K562 (cell line): ENCODE results near the gene NXN. TPM values are rescaled to one million over a fixed set of nuclear protein-coding genes. Genes with fewer than 3 reads are reported as not detected.

Experiments
- CBFA2T3 ChIP-seq: fragments of 450-650 bp; IDR thresholded peaks from 2 replicates; pipeline ENCODE4 v1.6.1; 2017
- ELF4 ChIP-seq: fragments of 450-650 bp; formaldehyde crosslinking; IDR thresholded peaks from 2 replicates; pipeline ENCODE4 v1.4.0; 2022; ENCODE audit warnings: missing genetic modification characterization
- IFI16 ChIP-seq: fragments of 250-450 bp; sonication (Bioruptor Pico); IDR thresholded peaks from 2 replicates; pipeline ENCODE4 v2.1.2; 2022; ENCODE audit warnings: mild to moderate bottlenecking, inconsistent platforms
- JUND ChIP-seq, 2 experiments: IDR thresholded peaks; 2 replicates in 1 of 2; 3 replicates in 1 of 2; pipeline ENCODE4 v1.6.1; 2011; ENCODE audit warnings: borderline replicate concordance in 2 of 2, low read depth in 2 of 2, low read length in 2 of 2, improper control_type of control experiment in 1 of 2, missing biosample characterization in 1 of 2, missing genetic modification characterization in 1 of 2, missing genetic modification reagents in 1 of 2
- MBD2 ChIP-seq: sonication (generic); IDR thresholded peaks from 2 replicates; pipeline ENCODE4 v1.6.1; 2016; ENCODE audit warnings: low read depth, borderline replicate concordance
- MECOM ChIP-seq: fragments of 250-450 bp; sonication (Bioruptor Pico); IDR thresholded peaks from 2 replicates; pipeline ENCODE4 v1.8.0; 2022; ENCODE audit warnings: inconsistent platforms
- MGA ChIP-seq: fragments of 450-650 bp; IDR thresholded peaks from 2 replicates; pipeline ENCODE4 v1.6.1; 2016; ENCODE audit warnings: mild to moderate bottlenecking, moderate library complexity
- MYNN ChIP-seq, 2 experiments: sonication (generic); formaldehyde crosslinking in 1 of 2; IDR thresholded peaks; 2 replicates each; pipeline versions ENCODE4 v1.5.0 to v1.6.1; 2016 to 2020; ENCODE audit warnings: antibody characterized with exemption in 1 of 2, missing genetic modification reagents in 1 of 2
- NFRKB ChIP-seq: fragments of 450-650 bp; IDR thresholded peaks from 2 replicates; pipeline ENCODE4 v1.6.1; 2016; ENCODE audit warnings: low read depth
- OTX1 ChIP-seq: fragments of 450-650 bp; formaldehyde crosslinking; IDR thresholded peaks from 2 replicates; pipeline ENCODE4 v1.4.0; 2022; ENCODE audit warnings: mild to moderate bottlenecking
- RBFOX2 ChIP-seq: fragments of 200-400 bp; formaldehyde crosslinking; IDR thresholded peaks from 2 replicates; pipeline ENCODE4 v1.6.1; 2017; ENCODE audit warnings: low read depth, mild to moderate bottlenecking, low read length, moderate library complexity
- TEAD1 ChIP-seq, 2 experiments: fragments of 450-650 bp in 1 of 2; sonication (generic) in 1 of 2; formaldehyde crosslinking; IDR thresholded peaks; 2 replicates each; pipeline versions ENCODE4 v1.4.0 to v1.8.0; 2020 to 2022; ENCODE audit warnings: mild to moderate bottlenecking in 2 of 2, missing genetic modification reagents in 1 of 2
- VEZF1 ChIP-seq: fragments of 200-800 bp; sonication (Bioruptor generic); IDR thresholded peaks from 2 replicates; pipeline ENCODE4 v1.6.1; 2017; ENCODE audit warnings: missing genetic modification characterization, missing compliant biosample characterization
- ZNF551 ChIP-seq: fragments of 250-450 bp; sonication (Bioruptor Pico); IDR thresholded peaks from 2 replicates; pipeline ENCODE4 v1.5.0; 2021; ENCODE audit warnings: mild to moderate bottlenecking, moderate library complexity
- ZNF57 ChIP-seq: fragments of 450-650 bp; formaldehyde crosslinking; IDR thresholded peaks from 2 replicates; pipeline ENCODE4 v1.4.0; 2020; ENCODE audit warnings: mild to moderate bottlenecking, moderate library complexity
- polyA plus RNA-seq, 8 experiments: library from polyadenylated mRNA; depleted of rRNA in 4 of 8; stranded (reverse) in 5 of 8; unstranded in 3 of 8; fragments of >200 nt; fragmentation: Nextera tagmentation in 2 of 8; fragmentation: Illumina TruSeq in 1 of 8; extraction: Ambion mirVana in 2 of 8; extraction: Trizol in 1 of 8; gene quantifications; 2 replicates each; pipeline versions ENCODE4 v1.2.1 to v1.2.3, GENCODE V29; 2011 to 2014; ENCODE audit warnings: inconsistent platforms in 1 of 8, missing spikeins in 1 of 8
- total RNA-seq, 7 experiments: library from RNA; depleted of rRNA in 6 of 7; stranded (reverse); fragments of >200 nt in 6 of 7; fragmentation: Illumina TruSeq in 2 of 7; extraction: Trizol in 2 of 7; gene quantifications; 2 replicates each; pipeline versions ENCODE4 v1.2.1 to v1.2.3, GENCODE V29; 2011 to 2021; ENCODE audit warnings: low replicate concordance in 1 of 7

Gene NXN
- total and polyA plus RNA-seq, 9 of the 15 experiments (the other 6 are each of a cell fraction or from before 2014, with no cell fraction given), result 0.08 to 0.39 (median 0.29) TPM; not detected in 5

GRCh38 chr17:996554-997344, 17.2 kb upstream of the NXN start, which contains the start of gene TIMM22 (continued):
- 0 out of 2 replicates have a peak, but pooled peaks have one; percentile 51 for TF ChIP-seq NFRKB
- TF ChIP-seq MGA, result peak; percentile 98
- TF ChIP-seq OTX1, result no peak
- TF ChIP-seq VEZF1 (CRISPR knock-in tag), result peak; percentile 55; the same call in 1 of the 2 replicates
- no peak for TF ChIP-seq ZNF551 (CRISPR knock-in tag)
- TF ChIP-seq RBFOX2, result peak; percentile 87
- TF ChIP-seq IFI16, result no peak
- TF ChIP-seq MBD2, result peak; percentile 73
- peak; percentile 46; the same call in 1 of the 2 replicates for TF ChIP-seq CBFA2T3
- TF ChIP-seq ELF4, result 0 out of 2 replicates have a peak, but pooled peaks have one; percentile 16
- TF ChIP-seq MYNN (IDR thresholded peaks at IDR 0.05), result no peak
- TF ChIP-seq MYNN (CRISPR knock-in tag; IDR thresholded peaks at IDR 0.05), result no peak
- peak in 1 of 2 experiments; percentile 72; a peak in 1 of 4 replicates for TF ChIP-seq TEAD1 (CRISPR knock-in tag; IDR thresholded peaks at IDR 0.05)
- peak; percentile 36; the same call in 1 of the 2 replicates for TF ChIP-seq JUND (IDR thresholded peaks at IDR 0.05; ENCODE audit: borderline replicate concordance, low read depth, low read length)
- TF ChIP-seq JUND (tag; IDR thresholded peaks at IDR 0.05; ENCODE audit: borderline replicate concordance, low read depth, low read length), result peak; percentile 20; the same call in 1 of the 3 replicates
- no peak for TF ChIP-seq ZNF57 (CRISPR knock-in tag)
- TF ChIP-seq MECOM (CRISPR knock-in tag), result no peak
